Measurements from ENCODE around the gene AP1AR. TPM values are rescaled to one million over a fixed set of nuclear protein-coding genes. Genes with fewer than 3 reads are reported as not detected.

Gene AP1AR
- total and polyA plus RNA-seq, 2 of the 8 experiments (the other 6 are each of a cell fraction or from before 2014, with no cell fraction given), result 5.3 to 27.7 TPM

DNA sequence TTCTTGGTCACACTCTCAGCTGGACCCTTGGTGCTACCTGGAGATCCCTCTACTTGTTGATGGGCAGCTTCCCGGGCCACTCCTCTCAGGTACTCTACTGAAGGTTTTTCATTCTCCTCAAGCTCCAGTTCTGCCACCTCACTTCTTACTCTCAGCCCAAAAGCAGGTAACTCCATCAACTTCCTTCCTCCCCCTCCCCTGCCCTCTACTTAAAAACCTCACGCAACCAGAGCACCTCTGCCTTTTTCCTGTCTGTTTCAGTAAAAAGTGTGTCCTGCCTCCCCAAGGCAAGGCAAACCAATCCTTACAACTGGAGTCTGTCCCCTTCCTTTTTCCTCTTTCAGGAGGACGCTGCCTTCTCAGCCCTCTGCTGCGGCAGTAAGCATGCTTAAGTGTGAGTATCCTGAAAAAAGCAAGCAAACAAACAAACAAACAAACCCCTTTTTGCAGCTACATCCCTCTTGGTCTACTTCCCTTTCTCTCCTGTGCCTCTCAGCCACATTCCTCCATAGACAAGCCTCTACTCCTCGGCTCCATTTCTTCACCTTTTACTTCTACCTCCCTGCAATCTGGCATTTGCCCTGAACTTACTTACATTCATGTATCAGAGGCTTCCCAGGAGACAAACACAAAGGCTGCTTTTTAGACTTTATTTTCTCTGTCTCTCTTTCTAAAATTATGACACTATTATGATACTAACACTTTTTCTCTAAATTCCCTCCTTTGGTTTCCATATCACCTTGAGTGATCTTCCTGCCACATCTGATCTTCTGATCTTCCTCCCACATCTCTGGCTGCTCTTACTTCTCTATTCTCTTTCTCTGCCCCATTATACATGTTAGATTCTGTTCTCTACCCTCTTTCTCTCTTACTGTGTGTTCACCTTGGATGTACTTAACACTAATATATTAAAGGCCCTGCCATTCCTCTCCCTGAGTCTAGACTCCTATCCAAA lies 71.0 kb downstream of the AP1AR start (continued):
- TF ChIP-seq, protein P1, sequence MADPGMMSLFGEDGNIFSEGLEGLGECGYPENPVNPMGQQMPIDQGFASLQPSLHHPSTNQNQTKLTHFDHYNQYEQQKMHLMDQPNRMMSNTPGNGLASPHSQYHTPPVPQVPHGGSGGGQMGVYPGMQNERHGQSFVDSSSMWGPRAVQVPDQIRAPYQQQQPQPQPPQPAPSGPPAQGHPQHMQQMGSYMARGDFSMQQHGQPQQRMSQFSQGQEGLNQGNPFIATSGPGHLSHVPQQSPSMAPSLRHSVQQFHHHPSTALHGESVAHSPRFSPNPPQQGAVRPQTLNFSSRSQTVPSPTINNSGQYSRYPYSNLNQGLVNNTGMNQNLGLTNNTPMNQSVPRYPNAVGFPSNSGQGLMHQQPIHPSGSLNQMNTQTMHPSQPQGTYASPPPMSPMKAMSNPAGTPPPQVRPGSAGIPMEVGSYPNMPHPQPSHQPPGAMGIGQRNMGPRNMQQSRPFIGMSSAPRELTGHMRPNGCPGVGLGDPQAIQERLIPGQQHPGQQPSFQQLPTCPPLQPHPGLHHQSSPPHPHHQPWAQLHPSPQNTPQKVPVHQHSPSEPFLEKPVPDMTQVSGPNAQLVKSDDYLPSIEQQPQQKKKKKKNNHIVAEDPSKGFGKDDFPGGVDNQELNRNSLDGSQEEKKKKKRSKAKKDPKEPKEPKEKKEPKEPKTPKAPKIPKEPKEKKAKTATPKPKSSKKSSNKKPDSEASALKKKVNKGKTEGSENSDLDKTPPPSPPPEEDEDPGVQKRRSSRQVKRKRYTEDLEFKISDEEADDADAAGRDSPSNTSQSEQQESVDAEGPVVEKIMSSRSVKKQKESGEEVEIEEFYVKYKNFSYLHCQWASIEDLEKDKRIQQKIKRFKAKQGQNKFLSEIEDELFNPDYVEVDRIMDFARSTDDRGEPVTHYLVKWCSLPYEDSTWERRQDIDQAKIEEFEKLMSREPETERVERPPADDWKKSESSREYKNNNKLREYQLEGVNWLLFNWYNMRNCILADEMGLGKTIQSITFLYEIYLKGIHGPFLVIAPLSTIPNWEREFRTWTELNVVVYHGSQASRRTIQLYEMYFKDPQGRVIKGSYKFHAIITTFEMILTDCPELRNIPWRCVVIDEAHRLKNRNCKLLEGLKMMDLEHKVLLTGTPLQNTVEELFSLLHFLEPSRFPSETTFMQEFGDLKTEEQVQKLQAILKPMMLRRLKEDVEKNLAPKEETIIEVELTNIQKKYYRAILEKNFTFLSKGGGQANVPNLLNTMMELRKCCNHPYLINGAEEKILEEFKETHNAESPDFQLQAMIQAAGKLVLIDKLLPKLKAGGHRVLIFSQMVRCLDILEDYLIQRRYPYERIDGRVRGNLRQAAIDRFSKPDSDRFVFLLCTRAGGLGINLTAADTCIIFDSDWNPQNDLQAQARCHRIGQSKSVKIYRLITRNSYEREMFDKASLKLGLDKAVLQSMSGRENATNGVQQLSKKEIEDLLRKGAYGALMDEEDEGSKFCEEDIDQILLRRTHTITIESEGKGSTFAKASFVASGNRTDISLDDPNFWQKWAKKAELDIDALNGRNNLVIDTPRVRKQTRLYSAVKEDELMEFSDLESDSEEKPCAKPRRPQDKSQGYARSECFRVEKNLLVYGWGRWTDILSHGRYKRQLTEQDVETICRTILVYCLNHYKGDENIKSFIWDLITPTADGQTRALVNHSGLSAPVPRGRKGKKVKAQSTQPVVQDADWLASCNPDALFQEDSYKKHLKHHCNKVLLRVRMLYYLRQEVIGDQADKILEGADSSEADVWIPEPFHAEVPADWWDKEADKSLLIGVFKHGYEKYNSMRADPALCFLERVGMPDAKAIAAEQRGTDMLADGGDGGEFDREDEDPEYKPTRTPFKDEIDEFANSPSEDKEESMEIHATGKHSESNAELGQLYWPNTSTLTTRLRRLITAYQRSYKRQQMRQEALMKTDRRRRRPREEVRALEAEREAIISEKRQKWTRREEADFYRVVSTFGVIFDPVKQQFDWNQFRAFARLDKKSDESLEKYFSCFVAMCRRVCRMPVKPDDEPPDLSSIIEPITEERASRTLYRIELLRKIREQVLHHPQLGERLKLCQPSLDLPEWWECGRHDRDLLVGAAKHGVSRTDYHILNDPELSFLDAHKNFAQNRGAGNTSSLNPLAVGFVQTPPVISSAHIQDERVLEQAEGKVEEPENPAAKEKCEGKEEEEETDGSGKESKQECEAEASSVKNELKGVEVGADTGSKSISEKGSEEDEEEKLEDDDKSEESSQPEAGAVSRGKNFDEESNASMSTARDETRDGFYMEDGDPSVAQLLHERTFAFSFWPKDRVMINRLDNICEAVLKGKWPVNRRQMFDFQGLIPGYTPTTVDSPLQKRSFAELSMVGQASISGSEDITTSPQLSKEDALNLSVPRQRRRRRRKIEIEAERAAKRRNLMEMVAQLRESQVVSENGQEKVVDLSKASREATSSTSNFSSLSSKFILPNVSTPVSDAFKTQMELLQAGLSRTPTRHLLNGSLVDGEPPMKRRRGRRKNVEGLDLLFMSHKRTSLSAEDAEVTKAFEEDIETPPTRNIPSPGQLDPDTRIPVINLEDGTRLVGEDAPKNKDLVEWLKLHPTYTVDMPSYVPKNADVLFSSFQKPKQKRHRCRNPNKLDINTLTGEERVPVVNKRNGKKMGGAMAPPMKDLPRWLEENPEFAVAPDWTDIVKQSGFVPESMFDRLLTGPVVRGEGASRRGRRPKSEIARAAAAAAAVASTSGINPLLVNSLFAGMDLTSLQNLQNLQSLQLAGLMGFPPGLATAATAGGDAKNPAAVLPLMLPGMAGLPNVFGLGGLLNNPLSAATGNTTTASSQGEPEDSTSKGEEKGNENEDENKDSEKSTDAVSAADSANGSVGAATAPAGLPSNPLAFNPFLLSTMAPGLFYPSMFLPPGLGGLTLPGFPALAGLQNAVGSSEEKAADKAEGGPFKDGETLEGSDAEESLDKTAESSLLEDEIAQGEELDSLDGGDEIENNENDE (IDR thresholded peaks at IDR 0.05; ENCODE audit: insufficient replicate concordance, low read length), result no peak
- TF ChIP-seq POLR2A (IDR thresholded peaks at IDR 0.05; ENCODE audit: control extremely low read depth in 1 of 2, low read depth in 2 of 2, low read length in 2 of 2) (no peak), NRF1 (IDR thresholded peaks at IDR 0.05; ENCODE audit: low read depth, low read length) (no peak), HDAC2 (IDR thresholded peaks at IDR 0.05; ENCODE audit: borderline replicate concordance in 1 of 2, low read depth in 2 of 2, low read length in 2 of 2) (no peak), ZNF274 (IDR thresholded peaks at IDR 0.05; ENCODE audit: borderline replicate concordance, extremely low read depth, low read length) (no peak), BRCA1 (IDR thresholded peaks at IDR 0.05; ENCODE audit: low read depth, low read length) (no peak), NANOG (IDR thresholded peaks at IDR 0.05; ENCODE audit: insufficient read depth, low read depth, low read length, poor library complexity, severe bottlenecking) (no peak), TEAD4 (IDR thresholded peaks at IDR 0.05; ENCODE audit: low read depth, low read length) (no peak)
